Right cardiac atrium (tissue), 5 donors: ENCODE results near the gene ABCC5. TPM values are rescaled to one million over a fixed set of nuclear protein-coding genes. Genes with fewer than 3 reads are reported as not detected.
"Not testable (repeated sequence)": the region's sequence is repeated elsewhere in the genome, so short reads cannot be mapped to it uniquely, and the experiment has no call there.

Experiments
- ATAC-seq, 2 donors: fragments of 200-7000 bp; cut with Tn5 transposase; one replicate each; pipeline versions ENCODE4 v1.8.0 to v1.9.1; 2020; ENCODE audit warnings: moderate library complexity in 2 of 2, mild to moderate bottlenecking in 1 of 2
- DNase-seq, 3 donors: peaks; one replicate each; pipeline ENCODE4 v3.0.0-alpha.2; 2020
- H3K27ac ChIP-seq: one replicate; pipeline ENCODE4 v1.5.1; 2013; ENCODE audit warnings: mild to moderate bottlenecking, low read length, control low read depth, moderate library complexity
- H3K27me3 ChIP-seq: one replicate; pipeline ENCODE4 v1.6.1; 2013; ENCODE audit not compliant: control insufficient read depth, insufficient read depth
- H3K4me1 ChIP-seq: one replicate; pipeline ENCODE4 v1.6.1; 2013; ENCODE audit warnings: low read length; ENCODE audit not compliant: control insufficient read depth, insufficient read depth
- H3K4me3 ChIP-seq: one replicate; pipeline ENCODE4 v1.5.1; 2013; ENCODE audit warnings: low read length, control low read depth
- H3K9me3 ChIP-seq: one replicate; pipeline ENCODE4 v1.6.1; 2013; ENCODE audit warnings: low read length; ENCODE audit not compliant: control insufficient read depth
- WGBS: extraction: QIAGEN DNeasy Blood & Tissue Kit; methylation state at CpG from one replicate; pipeline ENCODE4 v1.1.7; 2013; 5-methylcytosine and 5-hydroxymethylcytosine counted together
- intact Hi-C, 4 donors: fragments of 100-400 bp; cut with DNase I; formaldehyde crosslinking; loops; one replicate each; pipeline versions ENCODE4 v1.11.0 to v1.14.0; 2022 to 2023
- polyA plus RNA-seq: library from polyadenylated mRNA; stranded (reverse); fragments of 200-250 nt; gene quantifications from one replicate; pipeline ENCODE4 v1.2.3, GENCODE V29; 2013
- total RNA-seq, 4 donors: library from RNA; stranded (reverse); fragmentation: NEBNext Ultra II Directional; extraction: Animal tissue kit (Norgen Biotek cat#: 25700); gene quantifications; one replicate each; pipeline ENCODE4 v1.2.1, GENCODE V29; 2021
- donor health status: healthy with polysubstance abuse.
- donor health status: DM: no; HTN: yes; CAD: no.
- donor health status: DM: no; HTN: no; CAD: no.
- donor health status: DM: no; HTN: yes; CAD: no; lungs with severe emphysema.
- donor health status: DM: yes; HTN: yes; CAD: no.

ABCC5 gene
- total and polyA plus RNA-seq, 5 donors = 28.9 to 60.7 (median 48.0) TPM

DNA sequence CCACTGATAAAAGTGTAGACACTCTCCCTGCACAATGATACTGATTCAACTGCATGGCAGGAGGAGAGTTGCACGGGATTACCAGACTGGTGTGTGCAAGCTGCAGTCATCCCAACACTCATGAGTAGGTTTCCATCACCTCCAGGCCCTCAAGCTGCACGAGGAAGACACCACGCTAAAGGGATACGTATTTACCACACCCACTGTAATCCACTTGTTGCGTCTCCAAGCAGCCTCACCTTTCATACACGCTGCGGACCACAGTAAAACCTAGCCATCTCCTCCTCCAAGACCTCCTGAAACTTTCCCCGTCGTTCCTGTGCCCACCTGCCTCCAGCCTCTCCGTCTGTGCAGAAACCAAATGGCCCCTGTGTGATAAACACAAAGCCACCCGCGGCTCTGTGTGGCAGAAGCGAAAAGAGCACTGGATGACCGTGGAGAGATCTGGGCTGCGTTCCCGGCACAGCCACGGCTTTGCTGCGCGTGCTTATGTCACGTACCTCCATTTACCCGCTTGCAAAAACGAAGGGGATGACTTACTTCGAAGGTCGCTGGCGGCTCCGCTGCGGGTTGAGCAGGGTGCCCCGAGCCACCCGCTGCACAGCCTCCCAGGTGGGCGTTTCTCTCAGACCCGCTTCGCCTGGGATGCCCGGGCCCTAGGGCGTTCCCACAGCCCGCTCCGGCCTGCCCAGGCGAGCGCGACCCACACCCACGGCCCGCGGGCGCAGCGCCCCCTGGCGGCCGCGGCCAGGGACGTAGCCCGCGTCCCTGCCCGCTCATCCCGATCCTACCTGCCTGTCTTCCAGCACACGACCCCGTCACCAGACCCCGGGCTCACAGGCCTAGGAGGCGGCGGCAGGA is 643 bp downstream of the ABCC5 start:
- 5% methylated on average over 57 of the region's 57 CpGs for WGBS
- H3K27me3 ChIP-seq = no peaks in the 10 kb centered on the region
- intact Hi-C loops = loop anchor here in 1 of 4 donors (10.0 kb wide), 1 partner anchor 132 kb away; the partner anchor contains the start of gene PARL
- ATAC-seq (peak; percentile 94), DNase-seq (peak; percentile 65 to 90 (median 88))
- H3K4me3 ChIP-seq = peak overlapping the region; percentile 70
- H3K27ac ChIP-seq = peak overlapping the region; percentile 61
- H3K4me1 ChIP-seq = peaks cover 4% of the 10 kb centered on the region
- H3K9me3 ChIP-seq = no peaks in the 10 kb centered on the region

DNA sequence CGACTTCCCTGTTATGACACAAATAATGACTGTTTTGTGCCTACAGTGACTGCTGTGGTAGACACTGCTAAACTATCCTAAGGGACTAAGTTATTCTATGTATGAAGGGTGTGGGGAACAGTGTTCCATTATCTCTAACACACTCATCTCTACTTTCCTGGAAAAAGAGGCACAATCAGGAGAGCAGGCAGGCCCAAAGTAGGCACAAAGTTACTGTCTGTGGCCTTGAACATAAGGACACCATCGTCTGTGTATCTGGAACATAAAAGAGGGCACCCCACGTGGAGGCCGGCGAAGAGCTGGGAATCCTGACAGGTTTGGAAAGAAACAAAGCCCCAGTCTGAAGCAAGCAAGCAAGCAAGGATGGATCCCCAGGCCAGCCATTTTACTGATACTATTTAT is 1.5 kb downstream of the ABCC5 start:
- H3K27ac ChIP-seq = peak overlapping the region; percentile 82
- ATAC-seq = no peak
- intact Hi-C loops = loop anchor here in 1 of 4 donors (10.0 kb wide), 1 partner anchor 131 kb away; the partner anchor contains the start of gene PARL

DNA sequence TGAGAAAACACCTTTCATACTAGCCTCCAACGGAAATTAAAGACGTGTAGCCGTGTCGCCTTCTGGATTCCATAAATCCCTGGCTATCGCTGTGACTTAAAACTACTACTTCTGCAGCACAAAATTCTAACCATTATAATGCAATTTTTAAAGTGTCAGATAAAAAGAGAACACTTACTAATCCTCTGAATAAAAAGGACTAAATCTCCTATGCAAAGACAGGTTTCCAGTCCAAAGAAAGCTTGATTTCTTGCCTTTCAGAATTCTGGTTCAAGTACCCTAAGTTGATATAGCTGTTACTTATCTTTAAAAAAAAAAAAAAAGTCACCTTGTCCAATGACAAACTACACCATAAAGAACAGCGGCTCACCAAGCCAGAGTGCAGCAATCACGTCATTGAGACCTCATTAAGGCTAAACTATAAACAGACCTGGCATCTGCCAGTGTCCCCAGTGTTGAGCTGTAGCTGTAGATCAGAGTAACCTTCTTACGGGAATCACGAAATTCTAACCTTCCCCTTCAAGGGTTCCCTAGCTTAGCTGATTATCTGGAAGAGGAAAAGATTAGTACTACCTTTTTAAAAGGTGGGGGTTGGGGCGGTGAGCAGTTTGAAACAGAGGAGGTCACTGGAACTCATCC is 2.2 kb downstream of the ABCC5 start:
- Histone ChIP-seq H3K27ac (peak overlapping the region; percentile 82), H3K4me3 (peak overlapping the region; percentile 48), H3K27me3 (no peaks in the 10 kb centered on the region), H3K9me3 (no peaks in the 10 kb centered on the region), H3K4me1 (peaks cover 4% of the 10 kb centered on the region)
- intact Hi-C loops = loop anchor here in 1 of 4 donors (10.0 kb wide), 1 partner anchor 131 kb away; the partner anchor contains the start of gene PARL
- 68% methylated on average over 10 of the region's 10 CpGs for WGBS
- ATAC-seq (peak; percentile 8 to 26), DNase-seq (no peak)

More for the DNA sequence above, 1.5 kb downstream of the ABCC5 start:
- peak overlapping the region; percentile 48 for H3K4me3 ChIP-seq
- no peaks in the 10 kb centered on the region for H3K9me3 ChIP-seq
- WGBS = 70% methylated on average over 5 of the region's 5 CpGs
- H3K4me1 ChIP-seq = peaks cover 4% of the 10 kb centered on the region
- no peak for DNase-seq
- no peaks in the 10 kb centered on the region for H3K27me3 ChIP-seq

- peaks cover 4% of the 10 kb centered on the region for H3K4me1 ChIP-seq
- no peak for ATAC-seq
- no peaks in the 10 kb centered on the region for H3K9me3 ChIP-seq
- 93% methylated on average over 6 of the region's 6 CpGs for WGBS
- no peak overlapping the region for H3K4me3 ChIP-seq
- intact Hi-C loops = loop anchor here in 1 of 4 donors (10.0 kb wide), 1 partner anchor 127 kb away; the partner anchor contains the start of gene PARL
- no peak overlapping the region for H3K27ac ChIP-seq
- no peaks in the 10 kb centered on the region for H3K27me3 ChIP-seq
- DNase-seq = no peak
These were observed 5.5 kb downstream of the ABCC5 start for GRCh38 chr3:184011937-184012889.

- intact Hi-C loops = loop anchor here in 1 of 4 donors (10.0 kb wide), 1 partner anchor 127 kb away; the partner anchor contains the start of gene PARL
- no peaks in the 10 kb centered on the region for H3K9me3 ChIP-seq
- no peaks in the 10 kb centered on the region for H3K4me1 ChIP-seq
- ATAC-seq (no peak), DNase-seq (no peak)
- H3K27ac ChIP-seq = no peak overlapping the region
- no peak overlapping the region for H3K4me3 ChIP-seq
- H3K27me3 ChIP-seq = no peaks in the 10 kb centered on the region
- 97% methylated on average over 4 of the region's 4 CpGs for WGBS
These were observed 6.3 kb downstream of the ABCC5 start for GRCh38 chr3:184011230-184011876.

GRCh38 chr3:184008161-184008560 is 9.5 kb downstream of the ABCC5 start:
- DNase-seq = no peak
- 73% methylated on average over 3 of the region's 3 CpGs for WGBS
- no peaks in the 10 kb centered on the region for H3K4me1 ChIP-seq
- intact Hi-C loops = loop anchor here in 1 of 4 donors (10.0 kb wide), 1 partner anchor 103 kb away; no protein-coding TSS in a partner anchor
- no peak overlapping the region for H3K27ac ChIP-seq
- H3K9me3 ChIP-seq = no peaks in the 10 kb centered on the region
- no peak overlapping the region for H3K4me3 ChIP-seq
- no peak for ATAC-seq
- no peaks in the 10 kb centered on the region for H3K27me3 ChIP-seq

- not testable (repeated sequence) for DNase-seq, H3K27ac ChIP-seq, H3K27me3 ChIP-seq, H3K4me1 ChIP-seq, H3K4me3 ChIP-seq, ATAC-seq, H3K9me3 ChIP-seq
- 91% methylated on average over 11 of the region's 11 CpGs for WGBS
- intact Hi-C loops = loop anchor here in 1 of 4 donors (10.0 kb wide), 1 partner anchor 102 kb away; no protein-coding TSS in a partner anchor
These were observed 10.4 kb downstream of the ABCC5 start for GRCh38 chr3:184007143-184007813.

GRCh38 chr3:184005941-184006507 is 11.7 kb downstream of the ABCC5 start:
- Histone ChIP-seq H3K4me1 (peaks cover 3% of the 10 kb centered on the region), H3K9me3 (no peaks in the 10 kb centered on the region), H3K27me3 (no peaks in the 10 kb centered on the region), H3K27ac (peak overlapping the region; percentile 72), H3K4me3 (peak overlapping the region; percentile 25)
- intact Hi-C loops = loop anchor here in 1 of 4 donors (10.0 kb wide), 1 partner anchor 101 kb away; no protein-coding TSS in a partner anchor
- peak; percentile 53 to 81 (median 78) for DNase-seq
- peak; percentile 81 to 84 for ATAC-seq
- WGBS = 26% methylated on average over 11 of the region's 11 CpGs

DNA sequence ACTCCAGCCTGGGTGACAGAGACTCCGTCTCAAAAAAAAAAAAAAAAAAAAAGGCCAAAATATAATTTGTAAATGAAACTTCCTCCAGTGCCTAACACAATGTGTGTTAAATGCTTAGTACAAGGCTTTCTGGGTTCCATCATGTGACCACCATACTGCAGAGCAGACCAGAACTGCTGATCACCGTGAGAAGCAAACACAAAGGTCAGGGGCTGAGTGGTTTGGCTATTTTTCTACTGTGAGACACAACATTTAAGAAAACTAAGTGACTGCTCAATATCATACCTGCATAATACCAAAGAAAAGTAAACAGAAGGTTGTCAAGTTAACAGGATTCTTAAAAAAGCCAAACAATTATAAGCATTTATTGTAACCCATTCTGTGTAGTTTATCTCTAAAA is 13.2 kb downstream of the ABCC5 start:
- Histone ChIP-seq H3K4me1 (peaks cover 3% of the 10 kb centered on the region), H3K9me3 (no peaks in the 10 kb centered on the region), H3K27ac (no peak overlapping the region), H3K4me3 (no peak overlapping the region), H3K27me3 (no peaks in the 10 kb centered on the region)
- 80% methylated on average over 2 of the region's 2 CpGs for WGBS
- no peak for DNase-seq
- intact Hi-C loops = loop anchor here in 1 of 4 donors (10.0 kb wide), 1 partner anchor 100 kb away; no protein-coding TSS in a partner anchor
- ATAC-seq = peak in 1 of 2 donors; percentile 43
